NCI-H748 treated with DMSO at 0.1 percent for 48 hours (cell line): Measurements from ENCODE around the gene BPIFA3.

Experiments used
- DNase-seq: peaks from one replicate; lab custom pipeline; 2025; lab: John Stamatoyannopoulos, UW

BPIFA3 gene

DNA sequence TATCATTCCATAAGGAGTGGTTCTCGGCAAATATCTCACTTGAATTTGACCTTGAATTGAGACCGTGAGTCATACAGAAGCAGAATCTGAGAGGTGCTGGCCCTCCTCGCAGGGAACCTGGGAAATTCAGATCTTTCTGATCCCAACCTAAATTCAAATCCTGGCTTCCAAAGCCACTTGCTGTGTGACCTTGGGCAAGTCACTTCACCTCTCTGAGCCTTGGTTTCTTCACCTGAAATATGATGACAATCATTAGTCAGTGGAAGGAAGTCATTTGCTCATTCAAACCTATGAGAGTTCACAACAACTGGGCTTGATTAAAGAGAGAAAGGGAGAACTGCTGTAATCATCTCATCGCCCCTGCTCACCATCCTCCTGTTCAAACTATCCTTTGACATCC lies 7.2 kb downstream of the BPIFA3 start:
- DNase-seq, result no peak

DNA sequence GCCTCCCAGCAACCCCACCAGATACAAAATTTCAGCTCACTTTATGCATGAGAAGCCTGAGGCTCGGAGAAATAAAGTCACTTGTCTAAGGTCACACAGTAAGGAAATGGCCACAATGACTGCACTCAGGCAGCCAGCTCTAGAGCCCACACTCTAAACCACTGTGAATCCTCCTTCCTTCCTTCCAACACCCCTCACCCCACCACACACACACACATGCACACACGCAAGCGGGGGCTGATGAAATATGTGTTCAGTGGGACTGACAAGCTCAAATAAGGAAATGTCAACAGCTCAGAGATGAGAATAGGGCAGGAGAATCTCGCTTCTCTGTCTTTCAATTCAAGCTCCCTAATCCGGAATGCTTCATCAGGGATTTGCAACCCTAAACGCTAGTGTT lies 12.7 kb downstream of the BPIFA3 start:
- no peak for DNase-seq

DNA sequence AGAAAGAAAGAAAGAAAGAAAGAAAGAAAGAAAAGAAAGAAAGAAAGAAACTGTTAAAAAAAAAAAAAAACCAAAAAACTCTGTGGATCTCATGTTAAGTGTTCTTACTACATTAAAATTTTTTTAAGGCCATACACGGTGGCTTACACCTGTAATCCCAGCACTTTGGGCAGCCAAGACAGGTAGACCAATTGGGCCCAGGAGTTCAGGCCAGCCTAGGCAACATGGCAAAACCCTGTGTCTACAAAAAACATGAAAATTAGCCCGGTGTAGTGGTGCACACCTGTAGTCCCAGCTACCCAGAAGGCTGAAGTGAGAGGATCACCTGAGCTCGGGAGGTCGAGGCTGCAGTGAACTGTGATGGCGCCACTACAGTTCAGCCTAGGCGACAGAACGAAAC lies 14.1 kb downstream of the BPIFA3 start:
- no peak for DNase-seq

DNA sequence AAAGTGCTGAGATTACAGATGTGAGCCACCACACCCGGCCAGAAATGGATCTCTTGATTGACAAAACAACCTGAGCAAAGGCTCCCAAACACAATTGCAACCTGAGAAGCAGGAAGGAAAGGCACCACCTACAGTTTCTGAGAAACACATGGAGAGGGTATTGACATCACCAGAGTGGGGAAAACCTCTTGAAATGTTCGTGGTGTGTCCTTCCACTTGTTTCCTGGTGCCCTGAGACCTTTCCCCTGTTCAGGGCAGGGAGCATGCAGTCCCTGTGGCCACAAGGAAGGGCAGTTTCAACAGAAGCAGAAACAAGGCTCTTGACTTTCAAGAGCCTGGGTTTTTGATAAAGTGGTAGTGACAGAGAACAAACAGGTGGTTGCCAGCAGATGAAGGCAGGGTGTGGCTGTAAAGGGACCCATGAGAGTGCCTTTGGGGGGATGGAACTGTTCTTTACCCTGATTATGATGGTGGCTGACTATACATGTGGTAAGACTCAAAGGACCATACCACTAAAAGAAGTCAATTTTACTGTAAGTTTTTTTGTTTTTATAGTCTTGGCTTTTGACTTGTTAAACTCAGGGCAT lies 15.4 kb downstream of the BPIFA3 start:
- DNase-seq, result no peak

DNA sequence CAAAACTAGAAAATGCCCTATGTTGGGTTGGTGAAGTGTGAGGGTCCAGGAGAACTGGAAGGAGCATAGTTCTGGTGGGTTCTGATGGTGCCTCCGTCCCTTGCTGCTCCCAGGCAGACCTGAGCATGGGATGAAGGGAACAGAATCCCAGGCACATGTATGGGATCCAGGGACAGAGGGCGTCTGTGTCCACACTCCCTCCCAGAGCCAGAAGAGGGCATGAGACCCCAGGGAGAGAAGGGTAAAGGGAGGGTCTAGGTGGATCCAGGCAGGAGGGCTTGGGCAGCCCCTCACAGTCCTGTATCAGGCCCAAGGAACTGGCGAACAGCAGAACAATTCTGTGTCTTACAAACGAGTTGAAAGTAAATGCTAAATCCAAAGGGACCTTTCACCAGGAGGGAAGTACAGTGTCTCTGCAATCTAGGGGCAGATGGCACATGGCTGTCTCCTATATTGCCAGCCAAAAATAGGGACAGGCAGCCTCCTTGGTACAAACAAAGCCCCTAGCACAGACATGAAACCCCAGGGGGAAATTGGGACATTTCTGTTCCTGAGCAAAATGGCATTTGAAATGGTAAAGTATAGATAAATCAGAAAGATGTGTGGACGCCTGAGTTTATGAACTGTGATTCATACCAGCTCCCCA lies 16.1 kb downstream of the BPIFA3 start:
- DNase-seq, result no peak

DNA sequence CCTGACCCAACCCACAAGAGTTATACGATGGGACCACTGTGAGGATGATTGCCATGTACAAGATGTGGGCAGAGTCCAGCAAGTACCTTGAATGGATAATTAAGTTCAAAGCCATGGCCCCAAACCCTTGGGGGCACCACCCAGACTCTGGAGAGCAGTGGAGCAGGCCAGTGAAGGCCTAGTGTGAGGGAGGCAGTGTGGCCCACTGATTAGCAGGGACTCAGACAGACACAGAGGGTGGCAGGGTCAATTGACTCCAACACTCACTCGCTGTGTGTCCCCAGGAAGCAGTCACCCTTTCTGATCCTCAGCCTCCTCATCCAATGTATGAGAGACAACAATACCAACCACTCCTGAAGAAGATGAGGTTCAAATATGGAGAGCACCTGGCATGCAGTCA lies 16.9 kb downstream of the BPIFA3 start:
- DNase-seq, result no peak

DNA sequence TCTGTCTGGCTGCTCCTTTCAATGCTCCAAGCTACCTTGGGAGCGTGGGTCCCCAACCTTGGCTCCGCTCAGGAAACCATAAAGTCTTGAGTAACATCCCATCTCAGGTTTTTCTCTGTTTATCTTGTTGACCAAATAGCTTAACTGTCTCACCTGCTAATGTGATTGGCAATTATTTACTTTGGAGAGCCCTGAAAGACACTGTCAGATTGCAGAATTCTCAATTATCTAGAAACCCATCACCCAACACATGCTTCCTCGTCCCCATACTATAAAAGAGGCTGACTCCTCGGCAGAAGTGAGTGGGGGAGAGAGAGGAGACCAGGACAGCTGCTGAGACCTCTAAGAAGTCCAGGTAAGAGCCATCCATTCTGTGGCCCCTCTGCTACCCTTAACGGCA lies 18.5 kb downstream of the BPIFA3 start, which contains the start of gene BPIFA1:
TSS of gene BPIFA1 (plus strand) at position 301 of the 400 bp plus-strand sequence. CDS start 1,716 bp downstream, outside the sequence.
- DNase-seq, result no peak

DNA sequence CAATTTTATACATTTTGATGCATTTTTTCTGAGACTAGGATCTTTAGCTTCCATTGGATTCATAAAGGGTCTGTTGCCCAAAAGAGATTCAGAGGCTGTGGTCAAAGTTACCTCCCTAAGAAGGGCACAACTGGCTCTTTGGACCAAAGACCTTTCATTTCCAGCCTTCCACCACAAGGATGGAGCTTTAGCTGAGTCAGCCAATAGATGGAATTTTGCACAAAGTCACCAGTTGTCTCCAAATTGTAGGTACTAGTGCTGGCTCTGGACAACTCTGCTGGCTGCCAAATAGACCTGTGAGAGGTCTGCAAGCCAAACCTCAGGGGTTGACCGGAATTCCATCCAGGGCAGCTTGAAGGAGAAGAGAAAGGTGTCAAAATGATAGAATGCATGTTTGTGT lies 19.2 kb downstream of the BPIFA3 start:
- no peak for DNase-seq

DNA sequence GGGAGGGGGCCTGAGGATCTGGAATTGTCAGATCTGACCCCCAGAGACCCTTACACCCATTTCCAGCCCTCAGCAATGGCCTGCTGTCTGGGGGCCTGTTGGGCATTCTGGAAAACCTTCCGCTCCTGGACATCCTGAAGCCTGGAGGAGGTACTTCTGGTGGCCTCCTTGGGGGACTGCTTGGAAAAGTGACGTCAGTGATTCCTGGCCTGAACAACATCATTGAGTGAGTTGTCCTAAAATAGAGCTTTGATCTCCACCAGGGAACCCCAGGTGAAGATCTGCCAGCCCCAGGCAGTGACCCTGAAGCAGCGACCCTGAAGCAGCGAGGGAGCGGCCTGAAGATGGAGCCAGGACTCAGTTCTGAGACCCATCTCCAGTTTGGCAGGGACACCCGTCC lies 20.8 kb downstream of the BPIFA3 start:
- DNase-seq, result no peak

DNA sequence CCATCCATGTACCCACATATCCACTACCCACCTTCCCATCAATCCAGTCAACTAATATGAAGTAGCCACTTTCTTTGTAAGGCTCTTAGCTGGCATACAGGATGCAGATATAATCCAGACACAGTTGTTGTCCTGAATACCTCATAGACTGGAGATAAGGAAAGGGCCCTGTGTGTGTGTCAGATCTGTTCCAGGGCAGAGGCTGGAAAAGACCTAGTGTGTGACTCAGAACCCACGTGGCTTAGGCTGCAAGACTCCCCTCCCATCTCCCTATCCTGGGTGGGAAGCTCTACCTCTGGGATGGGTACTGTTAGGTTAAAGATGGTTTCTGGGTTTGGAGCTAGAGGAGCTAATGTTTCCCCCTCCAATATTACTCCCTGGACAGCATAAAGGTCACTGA lies 22.3 kb downstream of the BPIFA3 start:
- DNase-seq, result no peak

DNA sequence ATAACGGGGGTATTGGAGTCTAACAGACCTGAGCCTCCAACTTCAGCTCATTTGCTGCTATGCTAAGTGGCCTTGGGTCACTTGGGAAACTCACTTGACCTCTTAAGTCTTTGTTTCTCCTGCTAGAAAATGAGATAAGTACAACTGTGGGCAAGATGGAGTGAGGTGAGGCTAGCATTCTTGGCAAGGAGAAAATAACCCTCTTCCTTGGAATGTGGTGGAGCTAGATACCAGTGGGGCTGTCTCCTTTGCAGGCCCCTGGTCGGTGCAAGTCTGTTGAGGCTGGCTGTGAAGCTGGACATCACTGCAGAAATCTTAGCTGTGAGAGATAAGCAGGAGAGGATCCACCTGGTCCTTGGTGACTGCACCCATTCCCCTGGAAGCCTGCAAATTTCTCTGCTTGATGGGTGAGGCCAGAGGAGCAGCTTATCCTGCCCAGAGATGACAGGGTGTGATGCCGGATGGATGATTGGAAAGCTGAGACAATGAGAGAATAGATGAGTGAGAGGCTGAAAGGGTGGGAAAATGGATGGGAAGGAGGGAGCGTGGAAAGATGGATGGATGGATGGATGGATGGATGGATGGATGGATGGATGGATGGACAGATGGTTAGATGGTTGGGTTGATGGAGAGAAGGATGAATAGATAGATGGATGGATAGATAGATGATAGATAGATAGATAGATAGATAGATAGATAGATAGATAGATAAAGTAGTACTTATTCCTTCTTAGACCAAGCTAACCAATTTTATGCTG lies 23.0 kb downstream of the BPIFA3 start:
- no peak for DNase-seq

DNA sequence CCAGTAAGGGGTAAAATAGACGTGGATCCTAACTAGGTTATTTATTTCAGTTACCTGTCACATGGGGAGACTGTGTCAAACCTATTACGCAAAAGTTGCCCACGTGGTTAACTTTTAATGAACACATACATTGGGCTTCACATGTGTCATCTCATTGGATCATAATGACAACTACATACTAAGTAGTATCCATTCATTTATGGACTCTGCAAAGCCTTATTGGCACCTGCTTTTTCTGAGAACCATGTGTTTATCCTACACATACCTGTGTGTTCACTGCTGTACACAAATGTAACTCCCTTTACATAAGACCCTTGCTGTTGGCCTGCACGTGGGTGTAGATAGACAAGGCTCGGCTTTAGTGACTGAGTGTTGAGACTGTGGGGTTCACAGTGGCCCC lies 23.8 kb downstream of the BPIFA3 start:
- DNase-seq, result no peak

DNA sequence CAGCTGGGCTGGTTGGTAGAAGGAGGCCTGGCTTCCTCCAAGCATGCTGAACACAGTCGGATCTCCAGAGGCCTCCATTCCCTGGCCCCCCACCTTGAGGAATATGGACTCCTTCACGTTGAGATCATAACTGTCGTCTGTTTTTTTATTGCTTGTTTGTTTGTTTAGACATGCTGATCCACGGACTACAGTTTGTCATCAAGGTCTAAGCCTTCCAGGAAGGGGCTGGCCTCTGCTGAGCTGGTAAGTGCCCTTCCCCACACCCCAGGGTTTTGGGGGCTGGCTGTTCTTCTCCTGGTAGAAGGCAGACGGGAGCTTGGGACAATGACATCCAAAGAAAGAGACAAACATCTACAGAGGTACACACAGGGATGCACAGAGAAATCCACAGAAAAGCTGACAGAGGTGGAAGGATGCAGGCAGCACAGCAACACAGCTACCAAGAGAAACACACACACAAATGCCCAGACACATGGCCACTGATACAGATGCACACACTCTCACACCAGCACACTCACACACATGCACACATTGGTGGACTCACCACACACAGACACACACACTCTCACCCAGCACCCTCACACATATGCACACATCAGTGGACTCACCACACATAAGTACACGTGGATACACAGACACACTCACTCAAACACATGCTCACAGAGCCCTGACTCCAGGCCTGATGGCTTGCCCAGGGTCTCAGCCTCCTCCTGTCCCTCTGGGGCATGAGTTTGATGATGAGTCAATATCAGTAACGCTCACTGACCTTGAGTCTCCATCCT lies 25.4 kb downstream of the BPIFA3 start:
- DNase-seq, result no peak

DNA sequence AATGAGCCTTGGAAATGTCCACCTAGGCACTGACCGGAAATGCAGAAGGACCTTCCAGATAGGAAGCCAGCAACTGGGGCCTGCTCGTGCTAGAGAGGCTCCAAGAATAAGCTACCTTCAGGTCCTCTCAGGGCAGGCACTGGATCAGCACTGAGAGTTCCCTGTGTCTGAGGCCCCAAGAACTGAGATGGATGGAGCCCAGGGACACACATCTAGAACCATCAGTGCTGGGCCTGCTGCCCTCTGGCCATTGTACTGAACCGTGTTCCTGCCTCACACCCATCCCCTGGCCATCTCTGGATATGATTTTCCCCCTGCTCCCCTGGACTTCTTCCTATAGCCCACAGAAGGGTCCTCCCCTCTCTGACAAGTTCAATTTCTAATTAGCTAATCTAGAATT lies 28.9 kb downstream of the BPIFA3 start:
- no peak for DNase-seq

DNA sequence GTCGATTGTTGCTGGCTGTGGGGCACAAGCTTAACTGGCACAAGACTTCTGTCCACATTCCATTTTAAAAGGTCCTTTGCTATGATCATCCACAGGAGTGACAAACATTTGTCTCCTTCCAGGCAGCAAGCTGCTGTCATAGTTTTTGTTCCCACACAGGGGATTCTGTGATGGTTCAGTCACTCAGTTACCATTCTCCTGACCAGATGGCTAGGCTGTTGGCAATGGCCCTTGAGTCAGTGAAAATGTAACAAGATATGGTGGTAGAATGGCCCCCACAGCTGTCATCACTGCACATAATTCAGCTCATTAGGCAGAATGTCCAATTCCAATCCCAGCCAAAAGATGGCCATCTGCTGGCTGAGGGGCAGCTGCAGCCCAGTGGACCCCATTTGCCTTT lies 32.3 kb downstream of the BPIFA3 start:
- no peak for DNase-seq

DNA sequence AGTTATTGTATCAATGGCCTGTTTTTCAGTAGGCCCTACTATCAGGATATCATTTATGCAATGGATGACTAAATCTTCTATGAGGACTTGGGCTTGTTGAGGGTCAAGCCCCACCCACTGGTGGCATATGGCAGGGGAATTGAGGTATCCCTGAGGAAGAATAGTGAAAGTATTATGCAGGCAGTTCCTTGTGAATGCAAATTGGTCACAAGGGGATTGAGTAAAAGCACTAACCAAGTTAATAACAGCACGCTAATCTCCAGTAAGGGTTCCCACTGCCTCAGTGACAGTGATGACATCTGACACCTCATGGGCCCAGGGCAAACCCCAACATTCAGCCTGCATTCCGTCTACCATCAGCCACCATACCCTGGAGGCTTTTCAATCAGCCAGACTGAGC lies 33.5 kb downstream of the BPIFA3 start:
- no peak for DNase-seq

DNA sequence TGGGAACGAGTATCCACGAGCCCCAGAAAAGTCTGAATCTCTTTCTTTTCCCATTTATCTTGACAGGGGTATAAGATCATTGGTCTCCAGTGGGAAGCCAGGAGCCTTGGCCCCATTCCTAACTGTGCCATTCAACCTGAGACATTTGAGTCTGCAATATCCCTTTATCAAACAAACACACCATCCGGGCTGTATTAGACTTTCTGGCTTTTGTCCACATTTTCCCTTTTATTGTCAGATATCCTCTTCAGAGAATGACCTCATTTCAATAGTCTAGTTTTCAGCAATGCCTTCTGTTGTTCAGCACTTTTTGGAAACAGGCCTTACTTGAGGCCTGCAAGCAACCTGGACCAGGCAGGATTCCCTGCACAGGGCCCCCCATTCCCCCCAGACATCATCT lies 34.3 kb downstream of the BPIFA3 start:
- no peak for DNase-seq

DNA sequence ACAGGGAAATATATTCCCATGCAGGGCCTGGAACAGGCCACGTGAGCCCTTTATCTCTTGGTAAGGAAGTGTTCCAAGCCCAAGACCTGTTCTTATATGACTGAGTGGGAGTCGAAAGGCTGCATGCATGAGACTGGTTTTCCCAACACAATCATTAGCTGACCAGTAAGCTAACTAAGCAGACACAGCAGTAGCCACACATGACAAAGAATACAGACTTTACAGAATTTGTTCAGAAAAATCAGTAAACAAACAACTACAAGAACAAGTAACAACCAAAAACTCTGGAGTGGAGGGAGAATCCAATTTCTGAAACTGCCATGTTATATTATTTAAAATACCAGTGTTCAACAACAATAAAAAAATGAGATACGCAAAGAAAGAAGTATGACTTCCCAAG lies 35.3 kb downstream of the BPIFA3 start:
- DNase-seq, result no peak

DNA sequence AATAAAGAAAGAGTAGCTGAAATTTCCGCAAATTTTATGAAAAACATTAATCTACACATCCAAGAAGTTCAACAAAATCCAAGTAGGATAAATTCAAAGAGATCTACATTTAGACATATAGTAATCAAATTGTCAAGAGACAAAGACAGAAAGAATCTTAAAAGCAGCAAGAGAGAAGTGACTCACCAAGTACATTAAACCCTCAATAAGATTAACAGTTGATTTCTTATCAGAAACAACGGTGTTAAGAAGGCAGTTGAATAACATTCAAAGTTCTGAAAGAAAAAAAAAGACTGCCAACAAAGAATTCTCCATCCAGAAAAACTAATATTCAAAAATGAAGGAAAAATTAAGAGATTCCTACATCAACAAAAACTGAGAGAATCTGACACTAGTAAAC lies 37.9 kb downstream of the BPIFA3 start:
- DNase-seq, result no peak

DNA sequence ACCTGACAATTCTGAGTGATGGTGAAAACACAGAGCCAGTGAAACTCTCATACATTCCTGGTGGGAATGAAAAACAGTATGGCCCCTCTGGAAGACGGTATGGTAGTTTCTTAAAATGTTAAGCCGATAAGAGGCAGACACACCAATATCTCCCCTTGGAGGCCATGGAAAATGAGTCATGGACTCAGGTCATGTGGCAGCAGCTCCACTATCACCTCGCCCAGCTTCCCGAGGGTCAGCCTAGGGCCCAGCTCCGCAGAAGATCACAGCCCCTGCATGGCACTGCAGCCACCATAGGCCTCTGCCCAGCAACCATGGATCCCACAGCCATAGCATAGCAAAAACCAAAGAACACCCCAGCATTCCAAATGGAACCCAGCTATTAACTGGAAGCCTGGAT lies 40.1 kb downstream of the BPIFA3 start:
- no peak for DNase-seq

DNA sequence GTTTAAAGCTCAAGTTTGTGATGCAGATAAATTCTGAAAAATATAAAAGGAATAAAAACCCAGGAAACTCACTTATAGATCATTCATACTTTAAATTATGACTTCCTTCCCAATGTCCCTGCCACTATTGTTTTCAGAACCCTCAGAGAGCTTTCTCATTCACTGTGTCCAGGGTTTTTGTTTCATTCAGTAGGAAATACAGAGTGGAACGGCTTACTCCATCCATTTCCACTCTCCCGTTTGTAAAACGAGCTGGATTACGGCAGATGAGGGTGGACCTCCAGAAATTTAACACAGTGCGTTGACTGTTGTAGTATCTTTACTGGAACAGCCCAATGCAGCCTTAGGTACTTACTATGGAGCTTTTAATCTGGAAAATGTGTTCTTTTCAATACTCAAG lies 42.2 kb downstream of the BPIFA3 start:
- no peak for DNase-seq

DNA sequence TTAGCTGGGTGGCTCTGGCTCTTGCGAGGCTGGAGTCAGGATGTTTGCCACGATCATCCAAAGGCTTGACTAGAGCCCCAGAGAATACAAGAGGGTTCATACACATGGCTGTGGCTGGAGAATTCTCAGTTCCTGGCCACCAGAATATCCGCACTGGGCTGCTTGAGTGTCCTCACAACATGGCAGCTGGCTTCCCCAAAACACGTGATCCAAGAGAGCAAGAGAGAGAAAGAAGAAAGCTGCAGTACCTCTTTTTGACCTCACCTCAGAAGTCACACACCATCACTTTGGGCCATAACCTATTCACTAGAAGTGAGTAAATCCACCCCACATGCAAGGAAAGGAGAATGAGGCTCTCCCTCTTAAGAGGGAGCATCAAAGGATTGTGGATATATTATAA lies 44.3 kb downstream of the BPIFA3 start:
- DNase-seq, result no peak

DNA sequence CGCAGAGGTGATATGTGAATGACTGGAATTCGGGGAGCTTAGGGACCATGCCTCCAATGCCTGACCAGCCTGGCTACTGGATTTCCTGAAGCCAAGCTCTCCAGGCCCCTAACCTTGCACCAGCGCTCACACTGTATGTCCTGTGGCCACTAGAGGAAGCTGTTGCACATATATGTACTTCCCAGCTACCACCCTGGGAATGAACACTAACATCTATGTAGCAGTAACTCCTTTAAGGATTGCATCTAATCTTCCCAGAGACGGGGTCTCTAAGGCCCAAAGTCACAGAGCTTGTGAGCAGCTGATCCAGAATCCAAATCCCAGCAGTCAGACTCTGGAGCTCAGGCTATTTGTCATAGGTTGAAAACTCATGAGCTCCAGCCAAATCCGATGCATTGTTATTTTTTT lies 45.5 kb downstream of the BPIFA3 start:
- DNase-seq, result peak; percentile 26
